RWPE2 (cell line): ENCODE results near the gene CAPSL.

Experiments used
- ATAC-seq: fragments of 200-7000 bp; cut with Tn5 transposase; 3 replicates; pipeline ENCODE4 v1.9.1; 2021; ENCODE audit warnings: low read depth
- DNase-seq: peaks from one replicate; pipeline ENCODE4 v3.0.0-alpha.2; 2020; ENCODE audit warnings: low spot score
- H3K27ac ChIP-seq: fragments of 450-650 bp; 2 replicates; pipeline ENCODE4 v1.5.1; 2017; ENCODE audit warnings: mild to moderate bottlenecking; ENCODE audit not compliant: poor library complexity, severe bottlenecking
- H3K27me3 ChIP-seq: fragments of 250-450 bp; sonication (Bioruptor Pico); 2 replicates; pipeline ENCODE4 v1.5.1; 2021; ENCODE audit warnings: mild to moderate bottlenecking, moderate library complexity; ENCODE audit not compliant: insufficient read depth, poor library complexity, severe bottlenecking
- H3K36me3 ChIP-seq: fragments of 250-450 bp; sonication (Bioruptor Pico); 2 replicates; pipeline ENCODE4 v1.5.1; 2020; ENCODE audit warnings: low read depth, mild to moderate bottlenecking, moderate library complexity
- H3K4me1 ChIP-seq: fragments of 250-450 bp; sonication (Bioruptor Pico); 2 replicates; pipeline ENCODE4 v1.5.1; 2021; ENCODE audit warnings: mild to moderate bottlenecking, moderate library complexity; ENCODE audit not compliant: insufficient read depth, poor library complexity, severe bottlenecking
- H3K4me3 ChIP-seq: fragments of 250-450 bp; sonication (Bioruptor Pico); 2 replicates; pipeline ENCODE4 v1.5.1; 2021; ENCODE audit warnings: mild to moderate bottlenecking, moderate library complexity; ENCODE audit not compliant: severe bottlenecking
- H3K9me3 ChIP-seq: fragments of 250-450 bp; sonication (Bioruptor Pico); 2 replicates; pipeline ENCODE4 v1.5.1; 2021; ENCODE audit warnings: mild to moderate bottlenecking, moderate library complexity; ENCODE audit not compliant: severe bottlenecking
- TF ChIP-seq, protein P1 (sequence below): fragments of 450-650 bp; IDR thresholded peaks from one replicate; pipeline ENCODE4 v1.5.1; 2017; ENCODE audit warnings: mild to moderate bottlenecking, moderate library complexity; ENCODE audit not compliant: poor library complexity, severe bottlenecking

The CAPSL gene

DNA sequence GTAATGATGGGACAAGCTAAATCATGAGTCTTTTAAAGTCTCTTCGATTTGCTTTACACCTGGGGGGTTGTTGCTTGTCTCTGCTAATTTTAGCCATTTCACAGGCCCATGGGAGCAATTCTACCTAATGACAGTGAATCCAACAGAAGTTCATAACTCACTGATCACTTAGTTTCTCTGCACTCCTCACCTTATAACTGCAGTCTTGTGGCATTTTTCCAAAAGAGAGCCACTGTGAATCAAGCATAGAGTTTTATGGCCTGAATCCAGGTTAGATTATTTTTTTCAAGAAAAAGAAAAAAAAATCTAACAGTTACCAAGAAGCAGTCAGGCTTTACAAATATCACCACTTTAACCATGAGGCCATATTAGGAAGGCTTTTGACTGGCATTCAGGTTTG is 83.2 kb downstream of the CAPSL start:
- Histone ChIP-seq H3K36me3 (no peaks in the 10 kb centered on the region), H3K27ac (peak overlapping the region; percentile 96), H3K9me3 (no peaks in the 10 kb centered on the region), H3K4me1 (peaks cover 54% of the 10 kb centered on the region), H3K27me3 (no peaks in the 10 kb centered on the region), H3K4me3 (no peak overlapping the region)
- no peak for ATAC-seq
- TF ChIP-seq, protein P1, sequence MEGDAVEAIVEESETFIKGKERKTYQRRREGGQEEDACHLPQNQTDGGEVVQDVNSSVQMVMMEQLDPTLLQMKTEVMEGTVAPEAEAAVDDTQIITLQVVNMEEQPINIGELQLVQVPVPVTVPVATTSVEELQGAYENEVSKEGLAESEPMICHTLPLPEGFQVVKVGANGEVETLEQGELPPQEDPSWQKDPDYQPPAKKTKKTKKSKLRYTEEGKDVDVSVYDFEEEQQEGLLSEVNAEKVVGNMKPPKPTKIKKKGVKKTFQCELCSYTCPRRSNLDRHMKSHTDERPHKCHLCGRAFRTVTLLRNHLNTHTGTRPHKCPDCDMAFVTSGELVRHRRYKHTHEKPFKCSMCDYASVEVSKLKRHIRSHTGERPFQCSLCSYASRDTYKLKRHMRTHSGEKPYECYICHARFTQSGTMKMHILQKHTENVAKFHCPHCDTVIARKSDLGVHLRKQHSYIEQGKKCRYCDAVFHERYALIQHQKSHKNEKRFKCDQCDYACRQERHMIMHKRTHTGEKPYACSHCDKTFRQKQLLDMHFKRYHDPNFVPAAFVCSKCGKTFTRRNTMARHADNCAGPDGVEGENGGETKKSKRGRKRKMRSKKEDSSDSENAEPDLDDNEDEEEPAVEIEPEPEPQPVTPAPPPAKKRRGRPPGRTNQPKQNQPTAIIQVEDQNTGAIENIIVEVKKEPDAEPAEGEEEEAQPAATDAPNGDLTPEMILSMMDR, result no peak
- DNase-seq, result no peak
